ENCODE data around the gene C17orf113. TPM values are rescaled to one million over a fixed set of nuclear protein-coding genes. Genes with fewer than 3 reads are reported as not detected.

C17orf113 gene
- total RNA-seq, 4 donors from 2014 or later, result 0.09 to 0.63 (median 0.19) TPM

GRCh38 chr17:42059815-42060214, 9.4 kb upstream of the C17orf113 start:
- no peak for TF ChIP-seq CTCF (IDR thresholded peaks at IDR 0.05)
- ATAC-seq (ENCODE audit: low FRiP score), result no peak
- DNase-seq (ENCODE audit: low spot score), result no peak

- no peak for TF ChIP-seq CTCF (IDR thresholded peaks at IDR 0.05)
- DNase-seq (ENCODE audit: low spot score) (no peak), ATAC-seq (ENCODE audit: low FRiP score) (no peak)
Observed at GRCh38 chr17:42058063-42058462, 7.7 kb upstream of the C17orf113 start.

- TF ChIP-seq CTCF (IDR thresholded peaks at IDR 0.05), result no peak
- no peak for DNase-seq (ENCODE audit: low spot score)
Observed at GRCh38 chr17:42056635-42057034, 6.2 kb upstream of the C17orf113 start.

GRCh38 chr17:42055496-42055895, 5.1 kb upstream of the C17orf113 start:
- no peak for ATAC-seq (ENCODE audit: low FRiP score)

More at GRCh38 chr17:42056635-42057034, 6.2 kb upstream of the C17orf113 start:
- ATAC-seq (ENCODE audit: low FRiP score), result no peak

GRCh38 chr17:42055027-42055426, 4.6 kb upstream of the C17orf113 start:
- DNase-seq (ENCODE audit: low spot score), result no peak
- no peak for TF ChIP-seq CTCF (IDR thresholded peaks at IDR 0.05)
- no peak for ATAC-seq (ENCODE audit: low FRiP score)

More at GRCh38 chr17:42055496-42055895, 5.1 kb upstream of the C17orf113 start:
- TF ChIP-seq CTCF (IDR thresholded peaks at IDR 0.05), result no peak
- no peak for DNase-seq (ENCODE audit: low spot score)

- no peak for DNase-seq (ENCODE audit: low spot score)
- no peak for TF ChIP-seq CTCF (IDR thresholded peaks at IDR 0.05)
- no peak for ATAC-seq (ENCODE audit: low FRiP score)
Observed at GRCh38 chr17:42053731-42054500, 3.5 kb upstream of the C17orf113 start.

- no peak for TF ChIP-seq CTCF (IDR thresholded peaks at IDR 0.05)
- no peak for DNase-seq (ENCODE audit: low spot score)
- no peak for ATAC-seq (ENCODE audit: low FRiP score)
Observed at GRCh38 chr17:42052346-42052877, 2.0 kb upstream of the C17orf113 start.
